Measurements from ENCODE around the gene RNASEL.

- no peak for TF ChIP-seq POLR2A (IDR thresholded peaks at IDR 0.05)
- no peak for TF ChIP-seq CTCF (IDR thresholded peaks at IDR 0.05)
Observed at GRCh38 chr1:182602935-182603645, 14.0 kb upstream of the RNASEL start.

Data from lower leg skin (tissue), 3 donors.